CD4-positive, alpha-beta T cell (primary cell): ENCODE measurements around the gene FAM120C. TPM values are rescaled to one million over a fixed set of nuclear protein-coding genes. Genes with fewer than 3 reads are reported as not detected.

Experiments
- ATAC-seq: fragments of 200-7000 bp; cut with Tn5 transposase; one replicate; pipeline ENCODE4 v1.10.0; 2022; ENCODE audit warnings: mild to moderate bottlenecking; ENCODE audit not compliant: poor library complexity
- CTCF ChIA-PET: fragments of 350-600 bp; sonication (Branson Sonifier 250); formaldehyde crosslinking; loops from one replicate; lab custom pipeline; 2021; ENCODE audit warnings: antibody characterized with exemption, inconsistent platforms; lab: Charles Lee
- POLR2A ChIA-PET: fragments of 350-600 bp; sonication (Branson Sonifier 250); formaldehyde crosslinking; loops from one replicate; lab custom pipeline; 2021; ENCODE audit warnings: antibody characterized with exemption, inconsistent platforms; lab: Charles Lee
- DNase-seq, 14 experiments: peaks; one replicate each; pipeline ENCODE4 v3.0.0-alpha.2; 2013 to 2020; ENCODE audit warnings: mixed read lengths in 2 of 14
- H3K27ac ChIP-seq, 2 donors: one replicate each; pipeline versions ENCODE4 v1.5.1 to v1.7.0; 2013; ENCODE audit warnings: low read length in 2 of 2, low read depth in 1 of 2, mild to moderate bottlenecking in 1 of 2
- H3K27me3 ChIP-seq, 2 experiments: 1 replicate in 1 of 2; 2 replicates in 1 of 2; pipeline versions ENCODE4 v1.6.1 to v1.7.0; 2013; ENCODE audit warnings: low read length in 2 of 2, control low read depth in 1 of 2, mild to moderate bottlenecking in 1 of 2, moderate library complexity in 1 of 2; ENCODE audit not compliant: insufficient read depth in 2 of 2, control insufficient read depth in 1 of 2
- H3K36me3 ChIP-seq: one replicate; pipeline ENCODE4 v1.6.1; 2013; ENCODE audit warnings: low read length, control low read depth; ENCODE audit not compliant: insufficient read depth
- H3K4me1 ChIP-seq: one replicate; pipeline ENCODE4 v1.6.1; 2013; ENCODE audit warnings: low read length, control low read depth; ENCODE audit not compliant: insufficient read depth
- H3K4me3 ChIP-seq: one replicate; pipeline ENCODE4 v1.5.1; 2013; ENCODE audit warnings: mild to moderate bottlenecking, low read length, moderate library complexity
- H3K9me3 ChIP-seq, 2 experiments: 1 replicate in 1 of 2; 2 replicates in 1 of 2; pipeline versions ENCODE4 v1.6.1 to v1.7.0; 2013; ENCODE audit warnings: low read length in 2 of 2, mild to moderate bottlenecking in 2 of 2, control low read depth in 1 of 2, moderate library complexity in 1 of 2; ENCODE audit not compliant: control insufficient read depth in 1 of 2, insufficient read depth in 1 of 2
- H3K27ac Mint-ChIP-seq: one replicate; pipeline ENCODE4 v1.8.0; 2020; ENCODE audit warnings: mixed read lengths
- H3K27me3 Mint-ChIP-seq: one replicate; pipeline ENCODE4 v1.8.0; 2021; ENCODE audit warnings: mixed read lengths
- H3K36me3 Mint-ChIP-seq: one replicate; pipeline ENCODE4 v1.8.0; 2021; ENCODE audit warnings: low read depth, mixed read lengths
- H3K4me1 Mint-ChIP-seq: one replicate; pipeline ENCODE4 v1.8.0; 2021; ENCODE audit warnings: low read depth, mixed read lengths
- H3K4me3 Mint-ChIP-seq: one replicate; pipeline ENCODE4 v1.8.0; 2020; ENCODE audit warnings: mild to moderate bottlenecking, mixed read lengths
- H3K9me3 Mint-ChIP-seq: one replicate; pipeline ENCODE4 v1.8.0; 2020; ENCODE audit warnings: mixed read lengths
- CTCF ChIP-seq: fragments of 200-600 bp; IDR thresholded peaks from one replicate; pipeline ENCODE4 v1.8.0; 2022; ENCODE audit warnings: antibody characterized with exemption, mild to moderate bottlenecking
- intact Hi-C, 2 experiments: fragments of 100-400 bp; cut with DNase I in 1 of 2; cut with micrococcal nuclease in 1 of 2; formaldehyde crosslinking; loops; one replicate each; pipeline versions ENCODE4 v1.15.1 to v1.9.0; 2023 to 2025; cut with DNase I, micrococcal nuclease
- total RNA-seq, 174 experiments: library from RNA in 2 of 174; stranded (reverse) in 2 of 174; gene quantifications; one replicate each; pipeline ENCODE4 v1.2.3 and lab custom pipeline; 2021 to 2026

The FAM120C gene
- total RNA-seq, 2 experiments from 2014 or later, result 12.3 to 13.3 TPM

DNA sequence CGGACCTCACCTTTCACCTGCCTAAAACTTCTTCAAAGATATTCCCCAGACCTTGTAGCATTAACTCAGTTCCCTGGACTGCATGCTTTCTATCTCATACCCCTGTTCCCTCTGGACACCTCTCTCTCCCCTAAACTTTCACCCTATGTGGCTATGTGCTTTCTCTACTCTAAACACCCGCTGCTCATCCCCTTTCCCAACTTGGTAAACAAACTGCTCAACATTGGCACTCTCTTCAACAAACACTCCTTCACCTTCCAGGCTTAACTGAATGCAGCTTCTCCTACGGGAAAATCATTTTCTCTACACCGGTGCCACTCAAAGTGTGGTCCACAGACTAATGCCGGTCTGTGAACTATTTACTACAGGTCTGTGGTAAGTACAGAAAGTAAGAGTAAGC, 158.7 kb downstream of the FAM120C start:
- no peak overlapping the region for H3K4me3 ChIP-seq
- no peaks in the 10 kb centered on the region for H3K27me3 ChIP-seq
- ATAC-seq (no peak), DNase-seq (no peak)
- Mint-ChIP-seq H3K27ac (no peak overlapping the region), H3K36me3 (peaks cover 70% of the 10 kb centered on the region), H3K27me3 (no peaks in the 10 kb centered on the region), H3K9me3 (no peaks in the 10 kb centered on the region), H3K4me3 (no peak overlapping the region), H3K4me1 (peaks cover 11% of the 10 kb centered on the region)
- no peak for TF ChIP-seq CTCF
- ChIA-PET POLR2A (no interaction called here), CTCF (no interaction called here)
- H3K9me3 ChIP-seq, result no peaks in the 10 kb centered on the region
- intact Hi-C loops, result no loop called here
- no peaks in the 10 kb centered on the region for H3K4me1 ChIP-seq
- no peak overlapping the region for H3K27ac ChIP-seq
- H3K36me3 ChIP-seq, result peaks cover 40% of the 10 kb centered on the region

Other genes with a start within 250 kb of the FAM120C start
- 10 to 100 TPM; 46.1 to 49.9 TPM for gene PHF8, start 138.8 kb downstream of the FAM120C start, total RNA-seq
- under 1 TPM; 0.16 to 0.25 TPM for gene WNK3, start 174.8 kb upstream of the FAM120C start, total RNA-seq